ENCODE measurements around the gene DBN1.

Gene DBN1

GRCh38 chr5:177472460-177473442 lies 683 bp downstream of the DBN1 start:
- peak overlapping the region; percentile 86 for H3K9ac ChIP-seq (ENCODE audit: low read length)
- peak overlapping the region; percentile 96 for H3K14ac ChIP-seq (ENCODE audit: low read length)
- peak overlapping the region; percentile 34 for H2BK120ac ChIP-seq (ENCODE audit: insufficient read depth, low read length, poor library complexity)
- WGBS (ENCODE audit: extremely low coverage, insufficient coverage, insufficient read length): no CpG with 5 or more reads among the region's 93 CpGs
- H2BK12ac ChIP-seq (ENCODE audit: low read length): peak overlapping the region; percentile 35
- no peak for DNase-seq
- peak overlapping the region; percentile 64 for H3K4me2 ChIP-seq (ENCODE audit: low read length)
- peak overlapping the region; percentile 92 for H3K4me3 ChIP-seq (ENCODE audit: low read depth, low read length)
- H3K4me1 ChIP-seq (ENCODE audit: control insufficient read depth in 1 of 2, insufficient read depth in 2 of 2, low read length in 2 of 2): peaks cover 34 to 36% of the 10 kb centered on the region in 2 experiments
- H2BK5ac ChIP-seq (ENCODE audit: low read depth, low read length, poor library complexity): peak overlapping the region; percentile 86
- peaks cover 2% of the 10 kb centered on the region for H3K9me3 ChIP-seq (ENCODE audit: insufficient read depth, low read depth, low read length)
- H4K91ac ChIP-seq (ENCODE audit: low read depth, low read length): peak overlapping the region; percentile 97
- H4K8ac ChIP-seq (ENCODE audit: low read depth, low read length): peak overlapping the region; percentile 73
- peaks cover 37 to 43% of the 10 kb centered on the region in 2 experiments for H3K36me3 ChIP-seq (ENCODE audit: control insufficient read depth in 1 of 2, insufficient read depth in 2 of 2, low read length in 2 of 2)
- H4K12ac ChIP-seq (ENCODE audit: low read depth, low read length): peak overlapping the region; percentile 74
- peak overlapping the region; percentile 99 for H3K4ac ChIP-seq (ENCODE audit: low read depth, low read length)
- peak overlapping the region; percentile 95 for H3K18ac ChIP-seq (ENCODE audit: low read length)
- no peak overlapping the region for H3K23ac ChIP-seq (ENCODE audit: low read length)
- peaks cover 13% of the 10 kb centered on the region for H3K79me1 ChIP-seq (ENCODE audit: low read length)
- no peaks in the 10 kb centered on the region for H3K27me3 ChIP-seq (ENCODE audit: insufficient read depth, low read length)
- H3K27ac ChIP-seq (ENCODE audit: low read depth, low read length): peak overlapping the region; percentile 80
- peak overlapping the region; percentile 94 for H2AK5ac ChIP-seq (ENCODE audit: low read length)
- peak overlapping the region; percentile 40 for H2AFZ ChIP-seq (ENCODE audit: insufficient read depth, low read length, poor library complexity)
- H3K79me2 ChIP-seq (ENCODE audit: control insufficient read depth, insufficient read depth, low read length, poor library complexity): peaks cover 27% of the 10 kb centered on the region

GRCh38 chr5:177471610-177472356 lies 1.7 kb downstream of the DBN1 start:
- Histone ChIP-seq H3K79me2 (ENCODE audit: control insufficient read depth, insufficient read depth, low read length, poor library complexity) (peaks cover 27% of the 10 kb centered on the region), H3K4me3 (ENCODE audit: low read depth, low read length) (peak overlapping the region; percentile 92), H3K9ac (ENCODE audit: low read length) (peak overlapping the region; percentile 55), H4K12ac (ENCODE audit: low read depth, low read length) (no peak overlapping the region), H2BK5ac (ENCODE audit: low read depth, low read length, poor library complexity) (no peak overlapping the region), H3K4ac (ENCODE audit: low read depth, low read length) (peak overlapping the region; percentile 99), H3K27ac (ENCODE audit: low read depth, low read length) (no peak overlapping the region), H3K23ac (ENCODE audit: low read length) (no peak overlapping the region), H4K8ac (ENCODE audit: low read depth, low read length) (no peak overlapping the region), H3K9me3 (ENCODE audit: insufficient read depth, low read depth, low read length) (peaks cover 4% of the 10 kb centered on the region), H3K4me2 (ENCODE audit: low read length) (peak overlapping the region; percentile 64), H3K79me1 (ENCODE audit: low read length) (peaks cover 13% of the 10 kb centered on the region), H2BK12ac (ENCODE audit: low read length) (no peak overlapping the region), H3K4me1 (ENCODE audit: control insufficient read depth in 1 of 2, insufficient read depth in 2 of 2, low read length in 2 of 2) (peaks cover 34 to 36% of the 10 kb centered on the region in 2 experiments), H3K14ac (ENCODE audit: low read length) (peak overlapping the region; percentile 94), H3K18ac (ENCODE audit: low read length) (peak overlapping the region; percentile 82), H2AK5ac (ENCODE audit: low read length) (no peak overlapping the region), H3K27me3 (ENCODE audit: insufficient read depth, low read length) (no peaks in the 10 kb centered on the region), H2BK120ac (ENCODE audit: insufficient read depth, low read length, poor library complexity) (no peak overlapping the region), H2AFZ (ENCODE audit: insufficient read depth, low read length, poor library complexity) (no peak overlapping the region), H3K36me3 (ENCODE audit: control insufficient read depth in 1 of 2, insufficient read depth in 2 of 2, low read length in 2 of 2) (peaks cover 47 to 53% of the 10 kb centered on the region in 2 experiments), H4K91ac (ENCODE audit: low read depth, low read length) (no peak overlapping the region)
- DNase-seq: no peak
- no CpG with 5 or more reads among the region's 14 CpGs for WGBS (ENCODE audit: extremely low coverage, insufficient coverage, insufficient read length)

GRCh38 chr5:177470759-177471536 lies 2.5 kb downstream of the DBN1 start:
- Histone ChIP-seq H4K8ac (ENCODE audit: low read depth, low read length) (no peak overlapping the region), H3K27me3 (ENCODE audit: insufficient read depth, low read length) (no peaks in the 10 kb centered on the region), H2BK5ac (ENCODE audit: low read depth, low read length, poor library complexity) (no peak overlapping the region), H3K36me3 (ENCODE audit: control insufficient read depth in 1 of 2, insufficient read depth in 2 of 2, low read length in 2 of 2) (peaks cover 55 to 61% of the 10 kb centered on the region in 2 experiments), H3K79me2 (ENCODE audit: control insufficient read depth, insufficient read depth, low read length, poor library complexity) (peaks cover 27% of the 10 kb centered on the region), H3K18ac (ENCODE audit: low read length) (peak overlapping the region; percentile 10), H4K91ac (ENCODE audit: low read depth, low read length) (no peak overlapping the region), H3K4me2 (ENCODE audit: low read length) (peak overlapping the region; percentile 28), H3K4me3 (ENCODE audit: low read depth, low read length) (no peak overlapping the region), H3K9ac (ENCODE audit: low read length) (no peak overlapping the region), H3K4ac (ENCODE audit: low read depth, low read length) (peak overlapping the region; percentile 59), H2BK12ac (ENCODE audit: low read length) (no peak overlapping the region), H2AFZ (ENCODE audit: insufficient read depth, low read length, poor library complexity) (no peak overlapping the region), H3K23ac (ENCODE audit: low read length) (no peak overlapping the region), H3K27ac (ENCODE audit: low read depth, low read length) (no peak overlapping the region), H2BK120ac (ENCODE audit: insufficient read depth, low read length, poor library complexity) (no peak overlapping the region), H3K9me3 (ENCODE audit: insufficient read depth, low read depth, low read length) (peaks cover 4% of the 10 kb centered on the region), H2AK5ac (ENCODE audit: low read length) (no peak overlapping the region), H3K14ac (ENCODE audit: low read length) (no peak overlapping the region), H3K79me1 (ENCODE audit: low read length) (peaks cover 13% of the 10 kb centered on the region), H4K12ac (ENCODE audit: low read depth, low read length) (no peak overlapping the region), H3K4me1 (ENCODE audit: control insufficient read depth in 1 of 2, insufficient read depth in 2 of 2, low read length in 2 of 2) (peaks cover 34 to 36% of the 10 kb centered on the region in 2 experiments)
- no peak for DNase-seq
- WGBS (ENCODE audit: extremely low coverage, insufficient coverage, insufficient read length): no CpG with 5 or more reads among the region's 10 CpGs
